GM12878 (cell line): ENCODE measurements around the gene CENPP. TPM values are rescaled to one million over a fixed set of nuclear protein-coding genes. Genes with fewer than 3 reads are reported as not detected.

Experiments used
- BACH1 ChIP-seq: fragments of 450-650 bp; IDR thresholded peaks from 2 replicates; pipeline ENCODE4 v1.6.1; 2017; ENCODE audit warnings: mild to moderate bottlenecking, borderline replicate concordance
- BCL11A ChIP-seq: IDR thresholded peaks from 2 replicates; pipeline ENCODE4 v1.6.1; 2011; ENCODE audit warnings: low read depth, low read length
- CBFB ChIP-seq: IDR thresholded peaks from 2 replicates; pipeline ENCODE4 v1.6.1; 2016; ENCODE audit warnings: antibody characterized with exemption, low read depth
- CEBPB ChIP-seq, 2 experiments: fragments of 150-350 bp in 1 of 2; IDR thresholded peaks; 2 replicates each; pipeline ENCODE4 v1.6.1; 2012 to 2014; ENCODE audit warnings: low read depth in 2 of 2, low read length in 2 of 2, borderline replicate concordance in 1 of 2, inconsistent platforms in 1 of 2
- CREB1 ChIP-seq: IDR thresholded peaks from 2 replicates; pipeline ENCODE4 v1.6.1; 2012; ENCODE audit warnings: low read depth, mild to moderate bottlenecking, inconsistent platforms
- ESRRA ChIP-seq: IDR thresholded peaks from 2 replicates; pipeline ENCODE4 v1.6.1; 2012; ENCODE audit warnings: mild to moderate bottlenecking, low read length, improper control_type of control experiment
- HDAC2 ChIP-seq: fragments of 200-600 bp; sonication (generic); IDR thresholded peaks from 2 replicates; pipeline ENCODE4 v1.6.1; 2017
- JUND ChIP-seq: IDR thresholded peaks from 2 replicates; pipeline ENCODE4 v1.6.1; 2012; ENCODE audit warnings: low read depth, mild to moderate bottlenecking, low read length, improper control_type of control experiment, moderate library complexity
- NR2F1 ChIP-seq: fragments of 450-650 bp; conservative IDR thresholded peaks from 2 replicates; pipeline ENCODE4 v1.6.1; 2017; ENCODE audit warnings: mild to moderate bottlenecking
- RCOR1 ChIP-seq: conservative IDR thresholded peaks from 2 replicates; pipeline ENCODE4 v1.6.1; 2012; ENCODE audit warnings: low read depth, low read length, improper control_type of control experiment
- STAT1 ChIP-seq: fragments of 450-650 bp; conservative IDR thresholded peaks from 2 replicates; pipeline ENCODE4 v1.6.1; 2014; ENCODE audit warnings: antibody characterized with exemption, mild to moderate bottlenecking
- SUZ12 ChIP-seq: fragments of 200-600 bp; sonication (generic); IDR thresholded peaks from one replicate; pipeline ENCODE4 v1.6.1; 2018; ENCODE audit warnings: antibody characterized with exemption, mild to moderate bottlenecking; ENCODE audit not compliant: unreplicated experiment
- ZNF592 ChIP-seq: fragments of 450-650 bp; IDR thresholded peaks from 2 replicates; pipeline ENCODE4 v1.6.1; 2017; ENCODE audit warnings: mild to moderate bottlenecking, moderate library complexity
- polyA plus RNA-seq, 11 experiments: library from polyadenylated mRNA; depleted of rRNA in 4 of 11; unstranded in 6 of 11; stranded (reverse) in 5 of 11; fragments of >200 nt; fragmentation: Nextera tagmentation in 4 of 11; fragmentation: Illumina TruSeq in 1 of 11; extraction: Ambion mirVana in 4 of 11; extraction: Trizol in 1 of 11; gene quantifications; 1 replicate in 1 of 11; 2 replicates in 10 of 11; pipeline versions ENCODE4 v1.2.1 to v1.2.3, GENCODE V29; 2011 to 2016; ENCODE audit warnings: inconsistent platforms in 2 of 11, missing spikeins in 2 of 11, low read depth in 1 of 11
- total RNA-seq, 4 experiments: library from RNA; depleted of rRNA in 3 of 4; stranded (reverse); fragments of >200 nt in 3 of 4; fragmentation: Illumina TruSeq in 1 of 4; extraction: Trizol in 1 of 4; gene quantifications; 2 replicates each; pipeline versions ENCODE4 v1.2.1 to v1.2.3, GENCODE V29; 2013 to 2021

Gene CENPP
- total and polyA plus RNA-seq, 10 of the 15 experiments (the other 5 are each of a cell fraction or from before 2014, with no cell fraction given) = 9.4 to 31.4 (median 19.8) TPM

DNA sequence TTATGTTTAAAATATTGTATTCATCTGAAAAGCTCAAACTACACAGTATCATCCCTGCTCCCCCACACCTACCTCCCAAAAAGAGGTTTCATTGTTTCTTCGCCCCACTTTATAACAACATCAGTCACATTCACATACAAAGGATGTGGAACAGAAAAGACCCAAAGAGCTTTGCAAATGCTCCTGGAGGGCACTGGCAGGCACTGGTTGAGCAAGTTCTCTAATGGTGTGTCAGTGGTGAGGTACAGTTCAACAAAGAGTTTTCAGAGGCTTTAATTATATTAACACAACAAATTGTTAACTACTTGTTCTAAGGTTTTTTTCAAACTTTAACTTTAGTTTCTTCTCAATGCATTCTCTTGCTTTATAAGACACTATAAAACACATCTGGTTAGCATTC is 264.2 kb downstream of the CENPP start (continued):
- no peak for TF ChIP-seq BACH1
- no peak for TF ChIP-seq JUND
- TF ChIP-seq BCL11A = no peak
- TF ChIP-seq HDAC2 = no peak
- TF ChIP-seq STAT1 = no peak
- no peak for TF ChIP-seq RCOR1
- TF ChIP-seq ESRRA = no peak
- TF ChIP-seq CEBPB (IDR thresholded peaks at IDR 0.05; ENCODE audit: borderline replicate concordance in 1 of 2, low read depth in 2 of 2, low read length in 2 of 2) = no peak
- no peak for TF ChIP-seq SUZ12
- no peak for TF ChIP-seq NR2F1
- TF ChIP-seq CBFB = no peak
- TF ChIP-seq ZNF592 = no peak
- no peak for TF ChIP-seq CREB1
